WTC11 (cell line): ENCODE measurements around the gene VEZT. TPM values are rescaled to one million over a fixed set of nuclear protein-coding genes. Genes with fewer than 3 reads are reported as not detected.

Experiments
- ATAC-seq: fragments of 200-7000 bp; cut with Tn5 transposase; 2 replicates; pipeline ENCODE4 v1.10.0; 2021; ENCODE audit warnings: mild to moderate bottlenecking, moderate library complexity
- CTCF ChIA-PET: fragments of 300-600 bp; sonication (Branson Sonifier 250); formaldehyde crosslinking; loops from one replicate; lab custom pipeline; 2021; ENCODE audit warnings: antibody characterized with exemption; lab: Charles Lee
- POLR2A ChIA-PET: fragments of 350-600 bp; sonication (Branson Sonifier 250); formaldehyde crosslinking; loops from one replicate; lab custom pipeline; 2021; ENCODE audit warnings: antibody characterized with exemption; lab: Charles Lee
- DNase-seq: peaks from one replicate; pipeline ENCODE4 v3.0.0; 2021; ENCODE audit warnings: low spot score
- H3K27ac Mint-ChIP-seq: 2 replicates; pipeline ENCODE4 v1.8.0; 2021; ENCODE audit warnings: mixed read lengths
- H3K27me3 Mint-ChIP-seq: 2 replicates; pipeline ENCODE4 v1.8.0; 2021; ENCODE audit warnings: low read depth, mild to moderate bottlenecking, moderate library complexity, mixed read lengths
- H3K36me3 Mint-ChIP-seq: 2 replicates; pipeline ENCODE4 v1.8.0; 2021; ENCODE audit warnings: mixed read lengths
- H3K4me1 Mint-ChIP-seq: 2 replicates; pipeline ENCODE4 v1.8.0; 2022; ENCODE audit warnings: mixed read lengths
- H3K4me3 Mint-ChIP-seq: 2 replicates; pipeline ENCODE4 v1.8.0; 2021; ENCODE audit warnings: mild to moderate bottlenecking, moderate library complexity, mixed read lengths
- H3K9me3 Mint-ChIP-seq: 2 replicates; pipeline ENCODE4 v1.8.0; 2021; ENCODE audit warnings: mixed read lengths
- AFF4 ChIP-seq: sonication (generic); formaldehyde crosslinking; IDR thresholded peaks from 2 replicates; pipeline ENCODE4 v1.8.1; 2023; ENCODE audit warnings: mild to moderate bottlenecking, missing genetic modification reagents, borderline replicate concordance
- AR ChIP-seq: fragments of 250-450 bp; sonication (Bioruptor Pico); IDR thresholded peaks from 2 replicates; pipeline ENCODE4 v1.9.0; 2021; ENCODE audit warnings: mild to moderate bottlenecking
- ATF2 ChIP-seq: sonication (generic); formaldehyde crosslinking; IDR thresholded peaks from 2 replicates; pipeline ENCODE4 v1.8.1; 2022; ENCODE audit warnings: low read depth, missing genetic modification reagents, borderline replicate concordance
- ATF6 ChIP-seq: sonication (generic); formaldehyde crosslinking; IDR thresholded peaks from 2 replicates; pipeline ENCODE4 v1.8.1; 2023; ENCODE audit warnings: mild to moderate bottlenecking, missing genetic modification reagents
- CBFB ChIP-seq: sonication (generic); formaldehyde crosslinking; IDR thresholded peaks from 2 replicates; pipeline ENCODE4 v1.8.1; 2022; ENCODE audit warnings: mild to moderate bottlenecking, low read depth, missing genetic modification reagents
- E2F5 ChIP-seq: sonication (generic); formaldehyde crosslinking; IDR thresholded peaks from 2 replicates; pipeline ENCODE4 v1.8.1; 2022; ENCODE audit warnings: mild to moderate bottlenecking, moderate library complexity, missing genetic modification reagents
- EMX1 ChIP-seq: fragments of 250-450 bp; sonication (Bioruptor Pico); IDR thresholded peaks from 2 replicates; pipeline ENCODE4 v1.8.0; 2021; ENCODE audit warnings: mild to moderate bottlenecking
- JUN ChIP-seq: sonication (generic); formaldehyde crosslinking; IDR thresholded peaks from 2 replicates; pipeline ENCODE4 v1.8.0; 2023; ENCODE audit warnings: mild to moderate bottlenecking, missing genetic modification reagents
- KAT7 ChIP-seq: sonication (generic); formaldehyde crosslinking; IDR thresholded peaks from 2 replicates; pipeline ENCODE4 v1.8.1; 2023; ENCODE audit warnings: missing genetic modification reagents, mild to moderate bottlenecking, borderline replicate concordance
- OVOL2 ChIP-seq: fragments of 250-450 bp; sonication (Bioruptor Pico); IDR thresholded peaks from 2 replicates; pipeline ENCODE4 v1.9.0; 2021; ENCODE audit warnings: mild to moderate bottlenecking, borderline replicate concordance
- PRRX2 ChIP-seq: fragments of 250-450 bp; sonication (Bioruptor Pico); IDR thresholded peaks from 2 replicates; pipeline ENCODE4 v1.8.0; 2021; ENCODE audit warnings: mild to moderate bottlenecking
- RELA ChIP-seq: sonication (generic); formaldehyde crosslinking; IDR thresholded peaks from 2 replicates; pipeline ENCODE4 v1.8.1; 2022; ENCODE audit warnings: missing genetic modification reagents, mild to moderate bottlenecking, borderline replicate concordance
- ZNF138 ChIP-seq: sonication (generic); formaldehyde crosslinking; conservative IDR thresholded peaks from 2 replicates; pipeline ENCODE4 v1.8.1; 2022; ENCODE audit warnings: mild to moderate bottlenecking, moderate library complexity, missing genetic modification reagents
- ZNF423 ChIP-seq: fragments of 250-450 bp; sonication (Bioruptor Pico); IDR thresholded peaks from 2 replicates; pipeline ENCODE4 v2.1.2; 2022; ENCODE audit warnings: mild to moderate bottlenecking, moderate library complexity
- total RNA-seq: library from RNA; stranded (reverse); gene quantifications from 3 replicates; pipeline ENCODE4 v1.2.3, GENCODE V29; 2021

Gene VEZT
- total RNA-seq, 1 experiment from 2014 or later, result 54.5 TPM

GRCh38 chr12:95220190-95220589, 2.6 kb downstream of the VEZT start (continued):
- TF ChIP-seq ATF2 (CRISPR knock-in tag), result no peak
- no peak for TF ChIP-seq RELA (CRISPR knock-in tag)
- TF ChIP-seq E2F5 (CRISPR knock-in tag), result no peak
- TF ChIP-seq CBFB (CRISPR knock-in tag), result no peak
- TF ChIP-seq ZNF423, result no peak
- no peak for TF ChIP-seq ZNF138 (CRISPR knock-in tag)
- no peak for TF ChIP-seq AR (CRISPR knock-in tag)
- no peak for TF ChIP-seq JUN (CRISPR knock-in tag)

GRCh38 chr12:95220726-95221125, 3.1 kb downstream of the VEZT start:
- Mint-ChIP-seq H3K4me3 (no peak overlapping the region), H3K27me3 (no peaks in the 10 kb centered on the region), H3K36me3 (peaks cover 23% of the 10 kb centered on the region), H3K9me3 (peaks cover 4% of the 10 kb centered on the region; the same call in 1 of the 2 replicates), H3K4me1 (peaks cover 32% of the 10 kb centered on the region), H3K27ac (no peak overlapping the region)
- DNase-seq (no peak), ATAC-seq (no peak)
- ChIA-PET CTCF (no interaction called here), POLR2A (interaction anchor here (0.6 kb wide), 1 partner anchor 575 kb away, joined by 8 read pairs; no protein-coding TSS in a partner anchor)
- no peak for TF ChIP-seq ZNF138 (CRISPR knock-in tag)
- TF ChIP-seq OVOL2 (CRISPR knock-in tag), result no peak

GRCh38 chr12:95224202-95225170, 6.9 kb downstream of the VEZT start:
- ATAC-seq, result no peak
- Mint-ChIP-seq H3K36me3 (peaks cover 22% of the 10 kb centered on the region), H3K9me3 (peaks cover 4% of the 10 kb centered on the region; the same call in 1 of the 2 replicates), H3K27me3 (no peaks in the 10 kb centered on the region), H3K4me3 (no peak overlapping the region), H3K4me1 (peaks cover 36% of the 10 kb centered on the region), H3K27ac (peak overlapping the region; percentile 68)
- CTCF ChIA-PET, result no interaction called here
- POLR2A ChIA-PET, result no interaction called here
- no peak for TF ChIP-seq PRRX2 (CRISPR knock-in tag)
- no peak for TF ChIP-seq AFF4 (CRISPR knock-in tag)
- TF ChIP-seq KAT7 (CRISPR knock-in tag), result no peak
- no peak for TF ChIP-seq EMX1
- no peak for TF ChIP-seq ATF6
- no peak for TF ChIP-seq E2F5 (CRISPR knock-in tag)
- no peak for DNase-seq
